Thoracic aorta (tissue), 2 donors: ENCODE measurements around the gene CEP164. TPM values are rescaled to one million over a fixed set of nuclear protein-coding genes. Genes with fewer than 3 reads are reported as not detected.

Experiments used
- ATAC-seq: fragments of 150-250 bp; one replicate; pipeline ENCODE4 v1.8.0; 2017; ENCODE audit warnings: low read depth; ENCODE audit not compliant: insufficient number of reproducible peaks, low FRiP score
- DNase-seq: peaks from one replicate; pipeline ENCODE4 v3.0.0-alpha.2; 2020; ENCODE audit warnings: low spot score
- H3K27ac ChIP-seq, 2 donors: fragments of 200-600 bp; sonication (generic); 1 replicate in 1 of 2; 2 replicates in 1 of 2; pipeline ENCODE4 v1.5.1; 2016; ENCODE audit warnings: mild to moderate bottlenecking in 2 of 2, moderate library complexity in 2 of 2
- H3K27me3 ChIP-seq: fragments of 200-600 bp; sonication (generic); replicated peaks from 2 replicates; pipeline ENCODE4 v1.6.0; 2016; ENCODE audit warnings: mild to moderate bottlenecking; ENCODE audit not compliant: insufficient read depth
- H3K36me3 ChIP-seq: fragments of 200-600 bp; sonication (generic); one replicate; pipeline ENCODE4 v1.5.1; 2016
- H3K4me1 ChIP-seq, 2 donors: fragments of 200-600 bp; sonication (generic); 1 replicate in 1 of 2; 2 replicates in 1 of 2; pipeline versions ENCODE4 v1.5.1 to v1.6.0; 2016; ENCODE audit warnings: low read depth in 2 of 2, mild to moderate bottlenecking in 1 of 2; ENCODE audit not compliant: control insufficient read depth in 1 of 2
- H3K4me3 ChIP-seq: fragments of 200-600 bp; sonication (generic); 2 replicates; pipeline ENCODE4 v1.5.1; 2016; ENCODE audit warnings: mild to moderate bottlenecking
- H3K9me3 ChIP-seq: fragments of 200-600 bp; sonication (generic); 2 replicates; pipeline ENCODE4 v1.5.1; 2016
- CTCF ChIP-seq: fragments of 200-600 bp; sonication (generic); IDR thresholded peaks from one replicate; pipeline ENCODE4 v1.5.1; 2019; ENCODE audit warnings: antibody characterized with exemption
- total RNA-seq, 2 donors: library from RNA; depleted of rRNA; stranded (reverse); fragments of >200 nt; gene quantifications; one replicate each; pipeline versions ENCODE4 v1.1.0 to v1.2.3, GENCODE V29; 2016

Gene CEP164
- total RNA-seq, 2 donors from 2014 or later = 27.9 to 53.4 TPM

DNA sequence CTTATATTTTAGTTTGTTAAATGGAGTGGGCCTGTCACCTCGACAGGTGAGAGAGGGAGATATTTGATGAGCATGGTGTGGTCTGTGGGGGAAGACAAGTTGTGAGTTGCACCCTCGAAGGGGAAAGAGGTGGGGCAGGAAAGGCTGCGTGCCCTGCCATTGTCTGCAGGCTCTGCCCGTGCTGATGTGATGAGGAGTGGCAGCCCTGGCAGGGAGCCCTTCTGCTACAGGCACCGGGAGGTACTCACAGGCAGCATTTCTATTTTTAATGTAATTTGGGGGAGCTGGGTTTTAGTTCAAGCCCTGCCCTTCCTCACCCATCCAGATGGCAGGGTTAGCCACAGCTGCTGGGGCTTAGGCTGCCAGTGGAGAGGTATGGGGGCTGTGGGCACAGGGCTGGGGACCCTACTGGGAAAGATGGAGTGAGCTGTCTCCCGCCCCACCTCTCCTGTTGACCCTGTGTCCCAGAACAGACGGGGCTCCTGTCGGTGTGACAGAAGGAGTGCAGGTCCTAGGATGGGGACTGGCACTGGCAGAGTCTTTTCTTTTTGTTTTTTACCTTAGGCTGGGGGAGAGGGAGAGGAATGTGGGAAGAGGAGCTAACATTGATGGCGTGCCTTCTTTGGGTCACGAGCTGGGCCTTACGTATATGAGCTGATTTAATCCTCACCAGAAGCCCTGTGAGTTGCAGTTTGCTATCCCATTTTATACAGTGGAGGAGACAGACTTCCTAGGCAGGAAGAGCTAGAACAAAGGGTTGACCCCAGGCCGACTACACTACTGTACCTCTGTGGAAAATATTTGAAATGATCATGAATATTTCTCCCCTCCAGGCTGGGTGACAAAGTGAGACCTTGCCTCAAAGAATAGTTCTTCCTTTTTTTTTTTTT is 51.6 kb downstream of the CEP164 start:
- DNase-seq = no peak
- no peak overlapping the region for H3K4me3 ChIP-seq

GRCh38 chr11:117380676-117381075 is 53.0 kb downstream of the CEP164 start:
- no peaks in the 10 kb centered on the region for H3K27me3 ChIP-seq
- no peak overlapping the region for H3K4me3 ChIP-seq
- H3K27ac ChIP-seq = no peak overlapping the region
- H3K9me3 ChIP-seq = no peaks in the 10 kb centered on the region
- DNase-seq (no peak), ATAC-seq (no peak)
- TF ChIP-seq CTCF = no peak
- peaks cover 46% of the 10 kb centered on the region for H3K36me3 ChIP-seq
- H3K4me1 ChIP-seq = no peaks in the 10 kb centered on the region

More for the DNA sequence above, 51.6 kb downstream of the CEP164 start:
- no peaks in the 10 kb centered on the region for H3K4me1 ChIP-seq
- H3K27me3 ChIP-seq = no peaks in the 10 kb centered on the region
- no peaks in the 10 kb centered on the region for H3K9me3 ChIP-seq
- no peak overlapping the region for H3K27ac ChIP-seq
- H3K36me3 ChIP-seq = peaks cover 46% of the 10 kb centered on the region
- ATAC-seq = no peak
- TF ChIP-seq CTCF = no peak

- Histone ChIP-seq H3K4me1 (no peaks in the 10 kb centered on the region), H3K4me3 (no peak overlapping the region), H3K27me3 (no peaks in the 10 kb centered on the region), H3K36me3 (peaks cover 42% of the 10 kb centered on the region), H3K27ac (no peak overlapping the region), H3K9me3 (no peaks in the 10 kb centered on the region)
- TF ChIP-seq CTCF = no peak
- ATAC-seq = no peak
- DNase-seq = no peak
Measured at GRCh38 chr11:117381481-117382387, 54.1 kb downstream of the CEP164 start.

- Histone ChIP-seq H3K4me3 (no peak overlapping the region), H3K27me3 (no peaks in the 10 kb centered on the region), H3K4me1 (no peaks in the 10 kb centered on the region), H3K27ac (no peak overlapping the region), H3K36me3 (peaks cover 48% of the 10 kb centered on the region), H3K9me3 (no peaks in the 10 kb centered on the region)
- TF ChIP-seq CTCF = no peak
- ATAC-seq (no peak), DNase-seq (no peak)
Measured at GRCh38 chr11:117382746-117383145, 55.1 kb downstream of the CEP164 start.

DNA sequence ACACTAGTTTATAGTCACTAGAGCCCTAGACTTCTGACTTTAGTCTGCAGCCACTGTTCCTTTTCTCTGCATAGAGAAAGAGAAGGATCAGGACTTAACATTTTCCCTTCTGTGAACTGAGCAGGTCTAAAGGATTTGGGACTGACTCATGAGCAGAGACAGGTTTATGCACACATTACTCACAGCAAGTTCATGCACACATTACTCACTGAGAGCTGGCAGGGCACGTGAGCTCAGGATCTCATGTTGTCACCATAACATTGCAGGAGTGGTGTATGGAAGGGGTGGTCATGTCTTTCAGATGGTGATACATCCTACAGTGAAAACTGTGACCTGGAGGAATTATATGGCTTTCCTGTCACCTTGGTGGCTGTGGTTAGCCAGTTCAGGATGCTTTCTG is 56.4 kb downstream of the CEP164 start:
- Histone ChIP-seq H3K27me3 (no peaks in the 10 kb centered on the region), H3K27ac (no peak overlapping the region), H3K9me3 (no peaks in the 10 kb centered on the region), H3K36me3 (peaks cover 54% of the 10 kb centered on the region), H3K4me3 (no peak overlapping the region), H3K4me1 (no peaks in the 10 kb centered on the region)
- TF ChIP-seq CTCF = no peak
- DNase-seq = no peak
- no peak for ATAC-seq
